Measurements from ENCODE around the gene LAMB4. TPM values are rescaled to one million over a fixed set of nuclear protein-coding genes. Genes with fewer than 3 reads are reported as not detected.

Gene LAMB4
- polyA plus RNA-seq, 1 donor, result 0.46 TPM

- DNase-seq (ENCODE audit: low read depth), result no peak
Measured at GRCh38 chr7:108079648-108080591, 50.2 kb downstream of the LAMB4 start.

- DNase-seq (ENCODE audit: low read depth), result no peak
Measured at GRCh38 chr7:108079276-108079647, 50.9 kb downstream of the LAMB4 start.

- DNase-seq (ENCODE audit: low read depth), result no peak
Measured at GRCh38 chr7:108078691-108079090, 51.5 kb downstream of the LAMB4 start.

GRCh38 chr7:108078211-108078673 is 51.9 kb downstream of the LAMB4 start:
- no peak for DNase-seq (ENCODE audit: low read depth)

- DNase-seq (ENCODE audit: low read depth), result no peak
Measured at GRCh38 chr7:108077709-108078108, 52.5 kb downstream of the LAMB4 start.

GRCh38 chr7:108076156-108076555 is 54.0 kb downstream of the LAMB4 start:
- no peak for DNase-seq (ENCODE audit: low read depth)

- no peak for DNase-seq (ENCODE audit: low read depth)
Measured at GRCh38 chr7:108073305-108074070, 56.7 kb downstream of the LAMB4 start.

- no peak for DNase-seq (ENCODE audit: low read depth)
Measured at GRCh38 chr7:108072739-108073138, 57.4 kb downstream of the LAMB4 start.

GRCh38 chr7:108072116-108072515 is 58.0 kb downstream of the LAMB4 start:
- no peak for DNase-seq (ENCODE audit: low read depth)

- DNase-seq (ENCODE audit: low read depth), result no peak
Measured at GRCh38 chr7:108071551-108071950, 58.6 kb downstream of the LAMB4 start.

GRCh38 chr7:108069646-108070045 is 60.5 kb downstream of the LAMB4 start:
- no peak for DNase-seq (ENCODE audit: low read depth)

GRCh38 chr7:108067844-108068243 is 62.3 kb downstream of the LAMB4 start:
- DNase-seq (ENCODE audit: low read depth), result no peak

GRCh38 chr7:108066486-108066885 is 63.7 kb downstream of the LAMB4 start:
- no peak for DNase-seq (ENCODE audit: low read depth)

- no peak for DNase-seq (ENCODE audit: low read depth)
Measured at GRCh38 chr7:108063520-108063933, 66.6 kb downstream of the LAMB4 start.

- no peak for DNase-seq (ENCODE audit: low read depth)
Measured at GRCh38 chr7:108062250-108063014, 67.7 kb downstream of the LAMB4 start.

- no peak for DNase-seq (ENCODE audit: low read depth)
Measured at GRCh38 chr7:108059526-108059925, 70.6 kb downstream of the LAMB4 start.

GRCh38 chr7:108057951-108058481 is 72.1 kb downstream of the LAMB4 start:
- DNase-seq (ENCODE audit: low read depth), result peak; percentile 87

GRCh38 chr7:108055611-108056021 is 74.5 kb downstream of the LAMB4 start:
- DNase-seq (ENCODE audit: low read depth), result no peak

- no peak for DNase-seq (ENCODE audit: low read depth)
Measured at GRCh38 chr7:108054537-108054936, 75.6 kb downstream of the LAMB4 start.

- DNase-seq (ENCODE audit: low read depth), result no peak
Measured at GRCh38 chr7:108053250-108053649, 76.9 kb downstream of the LAMB4 start.

GRCh38 chr7:108051454-108051853 is 78.7 kb downstream of the LAMB4 start:
- DNase-seq (ENCODE audit: low read depth), result no peak

- no peak for DNase-seq (ENCODE audit: low read depth)
Measured at GRCh38 chr7:108049962-108050361, 80.2 kb downstream of the LAMB4 start.

Measured in forelimb muscle (tissue), 1 donor.